Stimulated activated naive CD8-positive, alpha-beta T cell treated with anti-CD3 and anti-CD28 coated beads, Interleukin-15, Interleukin-2, amounts not matched to agents 100 ng/mL and 50 ng/mL, for 24 hours (primary cell): Measurements from ENCODE around the gene MYPN.

Experiments
- H3K27ac Mint-ChIP-seq: one replicate; pipeline ENCODE4 v1.8.0; 2021; ENCODE audit warnings: mild to moderate bottlenecking, mixed read lengths
- H3K27me3 Mint-ChIP-seq: one replicate; pipeline ENCODE4 v1.8.0; 2021; ENCODE audit warnings: mixed read lengths
- H3K36me3 Mint-ChIP-seq: one replicate; pipeline ENCODE4 v1.8.0; 2021; ENCODE audit warnings: low read depth, mixed read lengths
- H3K4me1 Mint-ChIP-seq: one replicate; pipeline ENCODE4 v1.8.0; 2021; ENCODE audit warnings: low read depth, mixed read lengths
- H3K4me3 Mint-ChIP-seq: one replicate; pipeline ENCODE4 v1.8.0; 2021; ENCODE audit warnings: mild to moderate bottlenecking, mixed read lengths
- H3K9me3 Mint-ChIP-seq: one replicate; pipeline ENCODE4 v1.8.0; 2021; ENCODE audit warnings: mixed read lengths

MYPN gene

GRCh38 chr10:68083953-68084352, 25.3 kb upstream of the MYPN start:
- Mint-ChIP-seq H3K4me3 (no peak overlapping the region), H3K27me3 (peaks cover 7% of the 10 kb centered on the region), H3K36me3 (no peaks in the 10 kb centered on the region), H3K9me3 (no peaks in the 10 kb centered on the region), H3K4me1 (peaks cover 4% of the 10 kb centered on the region), H3K27ac (no peak overlapping the region)

DNA sequence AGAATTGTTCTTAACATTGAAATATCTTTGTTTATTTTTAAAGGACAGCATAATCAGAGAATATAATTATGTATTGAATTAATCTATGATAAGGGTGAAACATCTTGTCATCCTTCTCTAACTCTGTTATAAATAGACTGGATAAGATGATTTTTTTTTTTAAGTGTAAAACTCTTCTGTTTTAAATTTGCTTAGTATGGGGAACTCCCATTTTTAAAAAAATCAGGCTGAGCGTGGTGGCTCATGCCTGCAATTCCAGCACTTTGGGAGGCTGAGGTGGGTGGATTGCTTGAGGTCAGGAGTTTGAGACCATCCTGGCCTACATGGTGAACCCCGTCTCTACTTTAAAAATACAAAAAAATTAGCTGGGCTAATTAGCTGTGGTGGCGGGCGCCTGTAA, 24.8 kb upstream of the MYPN start:
- no peak overlapping the region for H3K4me3 Mint-ChIP-seq
- H3K9me3 Mint-ChIP-seq = no peaks in the 10 kb centered on the region
- no peaks in the 10 kb centered on the region for H3K36me3 Mint-ChIP-seq
- H3K27me3 Mint-ChIP-seq = peaks cover 7% of the 10 kb centered on the region
- H3K4me1 Mint-ChIP-seq = peaks cover 5% of the 10 kb centered on the region
- H3K27ac Mint-ChIP-seq = no peak overlapping the region

DNA sequence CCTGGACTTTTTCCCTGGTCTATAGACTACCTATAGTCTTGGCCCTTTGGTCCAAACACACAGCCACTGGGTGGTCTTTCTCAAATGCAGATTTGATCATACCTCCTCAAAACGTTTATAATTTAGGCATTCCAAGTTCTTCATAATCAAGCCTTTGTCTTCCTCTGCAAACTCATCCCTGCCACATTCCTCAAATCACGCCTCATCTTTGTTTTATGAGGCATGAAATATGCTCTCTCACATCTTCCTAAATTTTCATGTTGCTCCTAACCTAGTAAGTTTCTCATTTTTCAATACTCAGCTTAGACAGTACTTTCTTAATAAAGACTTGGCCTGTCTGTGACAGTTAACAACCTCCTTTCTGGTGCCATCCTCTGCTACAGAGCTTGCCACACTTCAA, 23.3 kb upstream of the MYPN start:
- Mint-ChIP-seq H3K9me3 (no peaks in the 10 kb centered on the region), H3K36me3 (no peaks in the 10 kb centered on the region), H3K4me3 (no peak overlapping the region), H3K27ac (no peak overlapping the region), H3K27me3 (peaks cover 7% of the 10 kb centered on the region), H3K4me1 (peaks cover 5% of the 10 kb centered on the region)

DNA sequence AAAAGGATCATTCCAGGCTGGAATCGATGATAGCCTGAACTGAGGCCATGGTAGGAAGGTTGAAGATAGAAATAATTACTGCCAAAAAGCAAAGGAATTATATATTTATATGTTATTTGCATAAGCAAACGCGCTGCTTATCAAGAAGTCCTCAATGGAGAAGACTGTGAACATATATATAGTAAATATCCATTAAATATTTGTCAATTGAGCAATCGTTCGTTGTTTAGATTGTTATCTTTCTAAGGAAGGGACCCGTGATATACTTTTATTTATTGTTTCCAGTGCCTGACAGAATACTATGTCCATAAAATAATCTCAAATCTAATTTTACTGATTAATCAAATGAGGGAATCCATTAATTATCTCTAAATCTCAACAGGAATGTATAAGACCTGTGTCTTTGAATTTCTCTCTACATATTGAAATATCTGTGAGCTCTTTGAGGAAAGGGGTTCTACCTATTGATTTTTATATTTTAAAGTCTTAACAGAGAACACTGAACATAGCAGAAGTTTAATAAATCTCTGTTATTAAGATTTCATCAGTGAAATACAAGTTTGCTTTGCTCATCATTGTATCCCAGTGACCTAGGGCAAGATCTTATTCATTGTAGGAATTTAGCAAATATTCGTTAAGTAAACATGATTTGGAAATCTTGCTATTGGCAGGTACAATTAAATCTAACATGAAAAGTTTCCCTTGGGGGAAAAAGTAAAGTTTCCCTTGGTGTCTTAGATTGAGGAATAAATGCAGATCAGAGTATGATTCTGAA, 22.2 kb upstream of the MYPN start:
- no peaks in the 10 kb centered on the region for H3K9me3 Mint-ChIP-seq
- H3K4me3 Mint-ChIP-seq = no peak overlapping the region
- no peaks in the 10 kb centered on the region for H3K36me3 Mint-ChIP-seq
- peaks cover 5% of the 10 kb centered on the region for H3K4me1 Mint-ChIP-seq
- peaks cover 7% of the 10 kb centered on the region for H3K27me3 Mint-ChIP-seq
- no peak overlapping the region for H3K27ac Mint-ChIP-seq

DNA sequence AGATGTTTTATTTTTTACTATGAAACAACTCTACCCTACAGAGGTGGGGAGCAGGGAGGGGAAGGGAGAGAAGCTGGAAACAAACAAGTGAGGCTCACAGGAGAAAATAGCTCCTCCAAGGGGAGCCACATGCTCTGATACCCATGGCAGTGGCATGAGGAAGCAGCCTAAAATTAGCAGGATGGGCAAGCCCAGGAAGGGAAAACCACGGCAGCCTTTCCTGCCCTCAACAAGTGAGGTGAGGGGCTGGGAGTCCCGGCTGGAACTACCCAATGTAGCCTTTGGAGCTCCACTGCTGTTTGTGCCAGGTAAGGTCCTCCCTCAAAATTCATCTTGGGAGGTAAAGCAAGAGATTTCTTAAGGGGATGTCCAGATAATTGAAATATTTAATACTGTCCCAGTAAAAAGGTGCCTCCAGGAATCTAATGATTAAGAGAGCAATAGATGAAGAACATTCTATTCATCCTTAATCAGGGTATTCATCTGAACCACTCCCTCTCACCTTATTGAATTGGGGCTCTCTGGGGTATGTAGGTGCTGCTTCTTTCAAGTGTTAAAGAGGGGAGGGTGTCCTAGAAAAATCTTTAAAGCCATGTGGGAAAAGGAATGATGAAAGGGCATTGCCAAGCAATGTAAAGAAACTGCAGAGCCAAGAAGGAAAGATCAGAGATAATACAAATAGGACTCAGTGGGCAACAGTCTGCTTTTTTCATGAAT, 21.4 kb upstream of the MYPN start:
- Mint-ChIP-seq H3K36me3 (no peaks in the 10 kb centered on the region), H3K4me1 (peaks cover 5% of the 10 kb centered on the region), H3K27ac (no peak overlapping the region), H3K4me3 (no peak overlapping the region), H3K27me3 (peaks cover 4% of the 10 kb centered on the region), H3K9me3 (no peaks in the 10 kb centered on the region)

GRCh38 chr10:68088740-68089139, 20.5 kb upstream of the MYPN start:
- H3K36me3 Mint-ChIP-seq = no peaks in the 10 kb centered on the region
- H3K27ac Mint-ChIP-seq = no peak overlapping the region
- H3K4me1 Mint-ChIP-seq = peaks cover 5% of the 10 kb centered on the region
- H3K9me3 Mint-ChIP-seq = no peaks in the 10 kb centered on the region
- H3K4me3 Mint-ChIP-seq = no peak overlapping the region
- H3K27me3 Mint-ChIP-seq = peaks cover 3% of the 10 kb centered on the region

DNA sequence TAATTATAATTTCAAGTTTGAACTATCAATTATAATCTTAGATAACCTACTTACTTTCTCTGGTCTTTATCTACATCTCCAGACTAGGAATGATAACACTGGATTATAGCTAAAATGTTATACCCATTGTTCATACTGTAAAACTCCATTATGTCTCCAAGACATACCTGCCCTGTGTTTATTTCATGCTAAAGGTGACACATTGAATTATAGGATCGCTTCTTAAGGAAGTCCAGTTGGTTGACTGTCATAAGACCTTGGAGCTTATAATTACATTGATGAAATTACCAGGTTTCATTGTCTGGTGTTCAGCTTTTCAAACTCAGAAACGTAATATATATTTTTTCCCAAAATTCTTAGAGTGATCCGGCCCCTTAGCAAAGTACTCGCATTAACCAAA, 18.7 kb upstream of the MYPN start:
- Mint-ChIP-seq H3K4me3 (no peak overlapping the region), H3K27ac (no peak overlapping the region), H3K36me3 (no peaks in the 10 kb centered on the region), H3K4me1 (peaks cover 5% of the 10 kb centered on the region), H3K27me3 (peaks cover 3% of the 10 kb centered on the region), H3K9me3 (no peaks in the 10 kb centered on the region)

DNA sequence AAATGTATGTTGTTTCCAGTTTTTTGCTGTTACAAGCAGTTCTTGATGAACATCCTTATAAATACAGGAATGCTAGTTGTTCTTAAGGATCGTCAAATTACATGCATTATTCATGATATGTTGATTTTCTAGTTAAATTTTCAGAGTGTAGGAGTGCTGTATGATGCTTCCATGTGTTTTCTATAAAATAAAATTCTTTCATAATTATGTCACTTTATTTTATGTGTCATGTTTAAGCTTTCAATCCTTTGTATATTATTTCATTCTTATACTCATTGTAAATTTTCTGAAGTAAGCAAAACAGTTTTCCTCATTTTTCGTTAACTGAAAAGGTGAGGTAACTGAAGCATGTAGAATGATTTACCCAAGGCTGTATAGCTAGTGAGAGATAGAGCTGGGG, 16.8 kb upstream of the MYPN start:
- Mint-ChIP-seq H3K36me3 (no peaks in the 10 kb centered on the region), H3K9me3 (no peaks in the 10 kb centered on the region), H3K4me1 (peaks cover 5% of the 10 kb centered on the region), H3K27me3 (peaks cover under 1% of the 10 kb centered on the region), H3K4me3 (no peak overlapping the region), H3K27ac (no peak overlapping the region)

- Mint-ChIP-seq H3K27me3 (no peaks in the 10 kb centered on the region), H3K4me3 (no peak overlapping the region), H3K27ac (no peak overlapping the region), H3K4me1 (no peaks in the 10 kb centered on the region), H3K9me3 (no peaks in the 10 kb centered on the region), H3K36me3 (no peaks in the 10 kb centered on the region)
Measured at GRCh38 chr10:68095153-68095552, 14.1 kb upstream of the MYPN start.

- no peak overlapping the region for H3K4me3 Mint-ChIP-seq
- H3K4me1 Mint-ChIP-seq = no peaks in the 10 kb centered on the region
Measured at GRCh38 chr10:68096913-68097516, 12.3 kb upstream of the MYPN start.

DNA sequence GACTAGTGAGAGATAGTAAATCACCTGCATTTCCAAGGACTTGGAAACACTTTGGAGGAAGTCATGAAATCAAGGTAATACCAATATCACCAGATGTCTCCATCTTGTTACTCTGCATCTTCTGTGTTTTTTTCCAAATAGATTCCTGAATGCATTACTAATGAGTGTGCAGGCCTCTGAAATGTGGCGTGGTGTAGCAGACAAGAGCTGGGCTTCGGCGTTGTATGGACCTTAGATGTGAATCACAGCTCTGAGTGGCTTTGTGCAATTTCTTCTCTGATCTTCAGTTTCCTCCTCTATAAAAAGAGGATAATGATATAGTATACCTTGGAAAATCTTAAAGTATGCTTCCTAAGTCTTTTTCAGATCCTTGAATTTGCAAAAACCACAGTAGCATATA, 9.6 kb upstream of the MYPN start:
- Mint-ChIP-seq H3K9me3 (no peaks in the 10 kb centered on the region), H3K27ac (no peak overlapping the region), H3K4me1 (no peaks in the 10 kb centered on the region), H3K27me3 (no peaks in the 10 kb centered on the region), H3K4me3 (no peak overlapping the region), H3K36me3 (no peaks in the 10 kb centered on the region)

More at GRCh38 chr10:68096913-68097516, 12.3 kb upstream of the MYPN start:
- no peaks in the 10 kb centered on the region for H3K36me3 Mint-ChIP-seq
- H3K27me3 Mint-ChIP-seq = no peaks in the 10 kb centered on the region
- no peak overlapping the region for H3K27ac Mint-ChIP-seq
- no peaks in the 10 kb centered on the region for H3K9me3 Mint-ChIP-seq

GRCh38 chr10:68101066-68101465, 8.2 kb upstream of the MYPN start:
- Mint-ChIP-seq H3K4me1 (no peaks in the 10 kb centered on the region), H3K4me3 (no peak overlapping the region), H3K9me3 (no peaks in the 10 kb centered on the region), H3K27ac (no peak overlapping the region), H3K27me3 (no peaks in the 10 kb centered on the region), H3K36me3 (no peaks in the 10 kb centered on the region)

GRCh38 chr10:68103261-68103878, 5.9 kb upstream of the MYPN start:
- Mint-ChIP-seq H3K27me3 (peaks cover 3% of the 10 kb centered on the region), H3K36me3 (no peaks in the 10 kb centered on the region), H3K4me1 (no peaks in the 10 kb centered on the region), H3K27ac (no peak overlapping the region), H3K4me3 (no peak overlapping the region), H3K9me3 (no peaks in the 10 kb centered on the region)

GRCh38 chr10:68103901-68104300, 5.4 kb upstream of the MYPN start:
- H3K9me3 Mint-ChIP-seq = no peaks in the 10 kb centered on the region
- no peaks in the 10 kb centered on the region for H3K36me3 Mint-ChIP-seq
- peaks cover 3% of the 10 kb centered on the region for H3K27me3 Mint-ChIP-seq
- H3K4me3 Mint-ChIP-seq = no peak overlapping the region
- H3K27ac Mint-ChIP-seq = no peak overlapping the region
- H3K4me1 Mint-ChIP-seq = no peaks in the 10 kb centered on the region

- H3K27ac Mint-ChIP-seq = no peak overlapping the region
- H3K36me3 Mint-ChIP-seq = no peaks in the 10 kb centered on the region
- H3K4me1 Mint-ChIP-seq = no peaks in the 10 kb centered on the region
- peaks cover 7% of the 10 kb centered on the region for H3K27me3 Mint-ChIP-seq
- no peaks in the 10 kb centered on the region for H3K9me3 Mint-ChIP-seq
- H3K4me3 Mint-ChIP-seq = no peak overlapping the region
Measured at GRCh38 chr10:68105820-68106219, 3.5 kb upstream of the MYPN start.
